ENCODE results near the gene SYT1.

SYT1 gene

GRCh38 chr12:79260923-79261322 lies 396.3 kb downstream of the SYT1 start (continued):
- TF ChIP-seq TSHZ2 (CRISPR knock-in tag; IDR thresholded peaks at IDR 0.05) (no peak), RARB (CRISPR knock-in tag; IDR thresholded peaks at IDR 0.05) (no peak), BACH2 (CRISPR knock-in tag; IDR thresholded peaks at IDR 0.05; ENCODE audit: borderline replicate concordance) (no peak), ZFP3 (CRISPR knock-in tag; IDR thresholded peaks at IDR 0.05) (no peak), CREB5 (CRISPR knock-in tag; IDR thresholded peaks at IDR 0.05; ENCODE audit: low read depth) (no peak)

- ATAC-seq, result no peak
- TF ChIP-seq ISL1 (CRISPR knock-in tag; IDR thresholded peaks at IDR 0.05) (no peak), POU6F1 (CRISPR knock-in tag; IDR thresholded peaks at IDR 0.05; ENCODE audit: borderline replicate concordance, low read depth) (no peak), BACH2 (CRISPR knock-in tag; IDR thresholded peaks at IDR 0.05; ENCODE audit: borderline replicate concordance) (no peak), ESRRG (CRISPR knock-in tag; IDR thresholded peaks at IDR 0.05) (no peak), ZNF70 (CRISPR knock-in tag; IDR thresholded peaks at IDR 0.05) (no peak), TCF4 (CRISPR knock-in tag; IDR thresholded peaks at IDR 0.05; ENCODE audit: borderline replicate concordance) (no peak), ZFP30 (CRISPR knock-in tag; IDR thresholded peaks at IDR 0.05) (no peak), CSRNP3 (CRISPR knock-in tag; IDR thresholded peaks at IDR 0.05) (no peak), TSHZ2 (CRISPR knock-in tag; IDR thresholded peaks at IDR 0.05) (no peak), SNAI2 (CRISPR knock-in tag; IDR thresholded peaks at IDR 0.05) (no peak), RARB (CRISPR knock-in tag; IDR thresholded peaks at IDR 0.05) (no peak), ZNF565 (CRISPR knock-in tag; conservative IDR thresholded peaks at IDR 0.05; ENCODE audit: low read depth) (no peak)
Measured at GRCh38 chr12:79262938-79263337, 398.4 kb downstream of the SYT1 start.

GRCh38 chr12:79266343-79267144 lies 402.0 kb downstream of the SYT1 start:
- ATAC-seq, result no peak
- TF ChIP-seq TOX (CRISPR knock-in tag; IDR thresholded peaks at IDR 0.05; ENCODE audit: borderline replicate concordance), result no peak
- no peak for TF ChIP-seq PPARA (CRISPR knock-in tag; IDR thresholded peaks at IDR 0.05; ENCODE audit: borderline replicate concordance)
- TF ChIP-seq PATZ1 (CRISPR knock-in tag; IDR thresholded peaks at IDR 0.05; ENCODE audit: borderline replicate concordance), result no peak
- TF ChIP-seq POU6F1 (CRISPR knock-in tag; IDR thresholded peaks at IDR 0.05; ENCODE audit: borderline replicate concordance, low read depth), result no peak
- TF ChIP-seq ZFP3 (CRISPR knock-in tag; IDR thresholded peaks at IDR 0.05), result no peak
- TF ChIP-seq RARB (CRISPR knock-in tag; IDR thresholded peaks at IDR 0.05), result no peak
- TF ChIP-seq ZFP30 (CRISPR knock-in tag; IDR thresholded peaks at IDR 0.05), result no peak
- TF ChIP-seq TSHZ2 (CRISPR knock-in tag; IDR thresholded peaks at IDR 0.05), result no peak
- no peak for TF ChIP-seq ZNF565 (CRISPR knock-in tag; conservative IDR thresholded peaks at IDR 0.05; ENCODE audit: low read depth)
- TF ChIP-seq ISL1 (CRISPR knock-in tag; IDR thresholded peaks at IDR 0.05), result no peak
- no peak for TF ChIP-seq ARNTL (CRISPR knock-in tag; IDR thresholded peaks at IDR 0.05; ENCODE audit: borderline replicate concordance, low read depth)

Data from SK-N-SH treated with all-trans-retinoic acid at 6 μM for 48 hours (cell line).